Superior temporal gyrus (tissue), 1 donor: ENCODE data around the gene PRPF40A.
A peak's percentile ranks its signal among the peaks of the same experiment; 100 is the strongest.

ENCODE experiments used
- DNase-seq: peaks from one replicate; pipeline ENCODE4 v3.0.0-alpha.2; 2016; ENCODE audit errors: extremely low spot score

The PRPF40A gene

DNA sequence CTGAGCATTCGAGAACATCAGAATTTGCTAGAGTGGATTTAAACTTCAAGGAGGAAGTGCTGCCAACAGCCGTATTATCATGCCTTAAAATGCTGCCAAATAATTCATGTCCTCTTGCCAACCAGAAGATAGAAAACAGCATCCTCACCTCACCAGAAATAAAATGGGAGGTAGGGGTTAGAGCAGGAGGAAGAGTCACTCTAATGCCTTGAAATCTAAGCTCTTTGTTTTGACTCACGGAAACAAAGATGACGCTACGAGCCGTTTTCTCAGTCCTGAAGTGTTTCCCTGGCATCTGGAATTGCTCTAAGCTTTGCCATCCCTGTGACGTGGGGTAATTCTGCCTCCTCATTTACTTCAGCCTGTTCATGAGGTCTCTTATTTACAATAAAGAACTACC lies 97.1 kb downstream of the PRPF40A start:
- DNase-seq: peak; percentile 49

DNA sequence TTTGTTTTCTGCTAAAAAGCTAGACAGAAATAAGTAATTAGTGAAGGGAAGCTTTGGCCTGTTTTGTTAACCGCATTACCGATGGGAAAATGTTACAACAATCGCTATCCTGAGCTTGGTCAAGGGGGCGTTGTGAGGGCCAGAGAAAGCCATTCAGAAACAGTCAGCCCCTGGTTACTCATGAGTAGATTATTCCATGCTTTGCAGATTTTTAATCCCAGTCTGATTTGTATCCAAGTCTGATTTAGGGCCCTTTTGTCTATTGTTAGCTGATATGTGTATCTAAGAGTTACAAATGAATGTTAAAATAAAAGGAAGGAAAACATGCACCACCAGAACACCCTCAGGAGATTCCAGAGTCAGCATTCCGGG lies 99.1 kb downstream of the PRPF40A start:
- DNase-seq: peak; percentile 51

DNA sequence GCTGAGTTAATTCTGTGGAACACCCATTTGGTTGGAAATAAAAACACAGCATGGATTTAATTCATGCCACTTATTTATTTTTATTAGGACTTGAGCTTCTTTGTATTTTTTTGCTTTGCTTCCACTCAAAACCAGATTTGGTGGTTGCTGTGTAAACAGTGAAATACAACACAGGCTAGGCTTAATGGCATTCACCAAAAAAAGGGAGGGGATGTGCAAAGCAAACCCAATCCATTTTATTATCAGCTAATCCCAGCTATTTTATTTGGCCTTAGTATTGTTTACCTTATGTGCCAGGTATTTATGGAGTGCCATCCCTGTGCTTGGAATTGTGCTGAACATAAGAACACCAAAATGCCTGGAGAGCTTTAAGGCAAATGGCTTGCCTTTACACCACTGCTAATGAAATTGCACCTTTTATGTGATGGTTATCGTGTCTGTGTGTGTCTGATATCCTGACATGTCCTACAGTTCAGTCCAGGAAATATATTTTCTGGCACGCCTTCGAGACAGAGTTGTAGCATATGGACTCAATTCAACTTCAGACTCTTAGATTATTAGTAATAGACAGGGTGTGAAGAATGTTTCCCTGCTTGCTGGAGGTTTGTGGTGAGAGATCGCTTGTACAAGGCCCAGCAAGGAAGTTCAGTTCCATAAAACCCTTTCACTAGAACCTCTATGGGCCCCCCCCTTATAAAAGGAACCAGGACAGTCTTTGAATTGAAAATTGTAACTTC lies 99.6 kb downstream of the PRPF40A start:
- DNase-seq: no peak

DNA sequence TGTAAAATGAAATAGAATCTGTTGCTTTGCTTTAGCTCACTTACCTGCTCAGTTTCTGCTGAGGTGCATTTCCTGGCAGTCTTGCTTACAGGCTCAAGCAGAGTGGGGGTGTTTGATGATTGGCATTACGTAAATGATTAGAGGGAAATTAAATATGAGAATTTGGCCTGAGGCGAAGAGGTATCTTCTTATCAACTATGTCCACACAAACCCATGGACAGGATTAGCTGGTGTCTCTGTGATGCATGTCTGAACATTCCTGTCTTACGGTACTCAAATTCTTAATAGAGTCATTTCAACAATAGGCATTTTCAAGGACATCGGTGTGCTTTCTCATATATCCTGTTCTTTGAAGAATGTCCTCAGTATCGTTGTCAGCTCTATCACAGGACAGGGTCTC lies 102.1 kb downstream of the PRPF40A start:
- no peak for DNase-seq

DNA sequence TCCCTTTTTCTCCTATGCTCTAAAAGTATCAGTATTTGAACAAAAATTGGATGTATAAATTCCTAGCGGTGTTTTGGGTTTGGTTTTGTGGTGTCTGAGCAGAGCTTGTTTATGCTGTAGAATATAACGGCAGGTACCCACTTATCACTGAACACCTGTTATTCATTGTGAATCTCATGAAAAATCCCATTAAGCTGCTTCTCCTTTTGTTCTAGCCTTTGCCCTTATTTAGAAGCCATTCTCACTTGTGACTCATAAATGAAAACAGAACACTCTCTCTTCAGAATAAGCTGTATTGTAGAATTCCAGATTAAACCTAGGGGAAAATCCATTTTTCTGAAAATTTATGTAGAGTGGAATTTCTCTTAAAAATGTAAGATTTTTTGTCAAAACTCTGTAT lies 104.0 kb downstream of the PRPF40A start:
- DNase-seq: peak; percentile 52

DNA sequence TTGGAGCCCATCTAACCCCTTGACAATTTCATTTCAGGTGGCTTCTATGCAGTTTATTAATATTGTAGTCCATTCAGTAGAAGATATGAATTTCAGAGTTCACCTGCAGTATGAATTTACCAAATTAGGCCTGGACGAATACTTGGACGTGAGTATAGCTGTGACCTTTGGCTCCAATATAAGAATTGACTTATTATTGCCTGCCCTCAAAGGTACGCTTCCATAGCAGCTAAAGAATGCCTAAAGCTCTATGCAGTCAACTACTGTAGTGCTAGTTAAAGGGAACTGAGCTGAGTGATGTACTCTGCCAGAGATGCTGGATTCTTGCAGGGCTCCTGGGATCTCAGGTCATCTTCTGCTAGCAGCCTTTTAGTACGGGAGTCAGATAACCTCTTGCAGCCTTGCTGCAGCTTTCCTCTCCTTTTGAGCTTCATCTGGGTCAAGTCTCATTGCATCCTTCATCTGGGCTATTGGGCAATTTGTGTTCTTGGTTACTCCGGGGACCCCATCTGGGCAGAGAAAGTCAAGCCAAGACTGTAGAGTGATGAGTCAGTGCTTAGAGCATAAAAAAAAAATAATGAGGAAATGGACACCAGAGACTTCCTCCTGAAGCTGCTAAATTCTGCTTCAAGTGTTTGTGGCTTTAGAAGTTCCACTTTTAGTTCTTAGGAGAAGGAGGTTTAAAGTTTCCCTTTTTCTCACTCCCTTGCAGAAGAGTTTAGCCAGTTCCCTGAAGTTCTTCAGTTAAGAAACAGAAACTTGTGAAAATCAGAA lies 105.6 kb downstream of the PRPF40A start:
- peak; percentile 63 for DNase-seq

DNA sequence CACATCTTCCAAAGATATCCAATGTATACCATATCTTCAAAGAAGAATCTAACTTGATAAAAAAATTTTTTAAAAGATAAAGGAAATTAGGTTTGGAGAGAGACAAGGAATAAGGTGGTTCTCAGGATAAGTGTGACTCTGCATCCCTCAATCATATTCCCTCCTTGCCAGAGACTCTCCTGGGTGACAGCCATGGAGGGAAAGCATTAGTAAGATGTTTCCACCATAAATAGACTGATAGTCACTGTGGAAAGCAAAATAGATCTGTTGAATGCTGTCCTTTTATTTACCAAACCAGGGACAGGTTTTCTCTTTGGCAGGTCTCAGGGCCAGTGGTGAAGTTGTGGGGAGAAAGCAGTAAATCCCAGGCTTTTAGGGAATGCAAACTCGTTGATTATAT lies 107.6 kb downstream of the PRPF40A start:
- no peak for DNase-seq

DNA sequence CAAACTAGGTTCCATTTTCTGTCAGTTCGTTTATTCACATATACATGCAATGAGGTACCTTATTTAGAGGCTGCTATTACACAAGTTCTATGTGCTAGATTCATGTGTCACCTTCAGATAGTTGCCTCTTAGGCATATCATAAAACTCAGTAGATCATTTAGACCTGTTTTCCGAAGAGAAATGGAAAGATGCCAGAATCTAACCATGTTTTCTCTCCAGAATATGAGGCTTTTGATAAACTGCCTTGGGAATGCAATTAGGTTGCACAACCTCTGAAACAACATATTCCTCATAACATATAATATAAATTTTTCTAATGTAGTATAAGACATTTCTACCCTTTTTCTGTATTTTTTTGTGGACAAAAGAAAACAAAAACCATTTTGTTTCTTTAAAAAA lies 108.1 kb downstream of the PRPF40A start:
- DNase-seq: no peak

DNA sequence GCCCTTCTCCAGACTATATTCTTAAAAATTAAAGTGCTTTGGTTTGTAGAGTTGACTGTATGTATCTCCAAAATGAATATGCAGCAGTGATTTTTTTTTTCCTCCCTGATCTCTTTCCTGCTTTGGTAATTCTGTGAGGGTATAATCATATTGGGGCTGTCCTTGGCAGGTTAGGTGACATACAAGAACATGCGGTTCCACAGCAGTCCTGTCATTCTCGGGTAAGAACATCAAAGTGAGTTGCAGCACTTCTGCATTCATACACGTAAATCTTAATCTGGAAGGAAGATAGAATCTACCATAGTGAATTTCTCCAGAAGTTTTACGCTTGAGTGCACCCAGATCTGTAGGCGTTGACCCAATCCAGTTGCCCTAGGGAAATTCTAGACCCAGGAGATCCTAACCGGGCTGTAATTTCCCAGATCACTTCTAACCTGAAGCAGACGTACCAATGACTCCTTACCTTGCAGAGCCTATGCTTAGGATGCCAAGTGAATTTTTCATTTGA lies 109.4 kb downstream of the PRPF40A start:
- DNase-seq: no peak

DNA sequence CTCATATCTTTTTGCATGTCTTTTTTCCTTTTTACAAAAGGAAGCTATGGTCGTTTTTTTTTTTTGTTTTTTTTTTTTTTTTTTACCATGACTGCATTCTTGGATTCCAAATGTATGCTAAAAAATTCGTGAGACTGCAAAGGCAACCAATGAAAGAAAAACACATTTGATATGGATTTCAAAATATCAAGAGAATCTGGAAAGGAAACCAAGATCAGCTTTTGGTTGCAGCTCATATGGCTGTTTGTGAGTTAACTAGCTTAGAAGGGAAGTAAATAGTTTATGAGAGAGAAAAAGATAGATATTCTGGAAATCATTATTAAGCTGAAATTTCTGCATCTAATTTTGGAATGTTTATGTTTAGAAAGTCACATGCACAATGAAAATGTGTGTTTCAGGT lies 110.3 kb downstream of the PRPF40A start:
- DNase-seq: peak; percentile 53

DNA sequence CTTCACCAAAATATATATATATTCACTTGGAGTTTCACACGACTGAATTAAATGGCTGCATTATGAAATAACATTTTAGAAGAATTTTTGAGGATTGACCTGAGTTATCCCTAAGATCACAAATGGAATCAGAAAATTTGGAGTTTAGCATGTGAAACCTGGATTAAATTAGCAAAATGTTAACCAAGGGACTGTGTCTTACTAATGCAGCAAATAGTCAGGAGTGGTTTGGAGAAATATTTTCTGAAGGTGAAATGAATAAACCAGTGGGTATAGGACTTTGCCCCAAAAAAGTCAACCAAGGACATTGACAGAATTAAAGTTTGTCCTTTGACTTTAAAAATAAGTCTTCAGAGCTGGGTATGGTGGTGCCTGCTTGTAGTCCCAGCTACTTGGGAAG lies 111.2 kb downstream of the PRPF40A start:
- no peak for DNase-seq

DNA sequence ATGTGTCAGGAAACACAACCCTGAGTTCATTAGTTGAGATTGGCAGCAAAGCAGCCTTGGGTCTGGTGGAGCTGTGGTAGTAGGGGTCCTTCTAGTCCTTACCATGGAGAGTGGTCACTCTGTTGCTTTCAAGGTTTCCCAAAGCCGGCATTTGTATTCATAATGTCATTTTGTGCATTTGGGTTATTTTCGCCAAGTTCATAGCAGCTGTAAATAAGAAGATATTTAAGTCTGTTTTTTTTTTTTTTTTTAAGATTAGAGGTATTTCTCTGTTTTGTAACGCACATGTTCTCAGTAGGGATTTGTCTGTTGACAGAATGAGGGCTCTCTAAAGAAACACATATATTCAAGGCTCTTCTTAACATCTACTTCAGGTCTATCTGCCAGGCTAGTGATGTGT lies 114.1 kb downstream of the PRPF40A start:
- no peak for DNase-seq

DNA sequence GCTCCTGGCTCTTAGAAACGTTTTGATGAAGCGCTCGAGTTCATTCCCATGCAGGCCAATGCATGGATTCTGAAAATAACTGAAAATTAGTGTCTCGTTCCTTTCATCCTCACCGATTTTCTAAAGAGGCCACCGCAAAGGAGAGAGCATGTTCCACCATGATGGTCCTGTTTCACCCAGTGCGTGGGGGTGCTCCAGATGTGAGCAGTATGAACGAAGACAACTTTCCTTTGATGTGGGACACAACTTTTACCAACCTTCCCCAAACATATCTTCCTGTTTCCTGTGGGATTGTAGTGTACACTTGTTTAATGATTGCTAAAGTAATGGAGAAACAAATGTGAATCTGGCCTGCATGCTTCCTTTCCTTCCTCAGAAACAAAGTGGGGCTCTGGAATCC lies 114.5 kb downstream of the PRPF40A start:
- DNase-seq: no peak
